Activated naive CD4-positive, alpha-beta T cell treated with anti-CD3 and anti-CD28 coated beads, Interleukin-2, amount 50 U/mL, for 72 hours (primary cell): ENCODE results near the gene F2RL3. TPM values are rescaled to one million over a fixed set of nuclear protein-coding genes. Genes with fewer than 3 reads are reported as not detected.
A peak's percentile ranks its signal among the peaks of the same experiment; 100 is the strongest.
"Not testable (repeated sequence)": the region's sequence is repeated elsewhere in the genome, so short reads cannot be mapped to it uniquely, and the experiment has no call there.

Experiments used
- ATAC-seq, 2 donors: fragments of 150-1000 bp; cut with Tn5 transposase; 2 replicates each; pipeline ENCODE4 v1.10.0; 2021; ENCODE audit warnings: mild to moderate bottlenecking in 2 of 2, moderate library complexity in 2 of 2
- DNase-seq, 2 donors: peaks; one replicate each; pipeline ENCODE4 v3.0.0; 2021 to 2022; ENCODE audit warnings: low spot score in 2 of 2
- H3K27ac Mint-ChIP-seq, 2 donors: one replicate each; pipeline ENCODE4 v1.8.0; 2022; ENCODE audit warnings: mild to moderate bottlenecking in 2 of 2, mixed read lengths in 2 of 2
- H3K36me3 Mint-ChIP-seq, 2 donors: one replicate each; pipeline ENCODE4 v1.8.0; 2022; ENCODE audit warnings: mixed read lengths in 2 of 2
- H3K9me3 Mint-ChIP-seq, 2 donors: one replicate each; pipeline ENCODE4 v1.8.0; 2022; ENCODE audit warnings: mixed read lengths in 2 of 2
- total RNA-seq, 2 donors: library from RNA; stranded (reverse); gene quantifications; one replicate each; pipeline ENCODE4 v1.2.3, GENCODE V29; 2022

Gene F2RL3
- total RNA-seq, 2 donors from 2014 or later = not detected

DNA sequence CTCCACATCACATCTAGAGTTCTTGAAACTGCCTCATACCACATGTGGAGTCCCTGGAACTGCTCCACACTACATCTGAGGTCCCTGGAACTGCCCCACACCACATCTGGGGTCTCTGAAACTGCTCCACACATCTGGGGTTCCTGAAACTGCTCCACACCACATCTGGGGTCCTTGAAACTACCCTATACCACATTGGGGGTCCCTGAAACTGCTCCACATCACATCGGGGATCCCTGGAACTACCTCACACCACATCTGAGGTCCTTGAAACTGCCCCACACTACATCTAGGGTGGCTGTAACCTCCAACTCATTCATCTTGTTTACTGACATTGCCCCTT is 33.8 kb downstream of the F2RL3 start:
- Mint-ChIP-seq H3K9me3 (peaks cover 16% of the 10 kb centered on the region in 2 donors), H3K36me3 (peaks cover 0 to 18% of the 10 kb centered on the region in 2 donors), H3K27ac (peak overlapping the region in 1 of 2 donors; percentile 67)
- ATAC-seq = no peak
- DNase-seq = no peak

GRCh38 chr19:16922949-16923348 is 34.1 kb downstream of the F2RL3 start:
- Mint-ChIP-seq H3K9me3 (peaks cover 16 to 19% of the 10 kb centered on the region in 2 donors), H3K36me3 (peaks cover 0 to 18% of the 10 kb centered on the region in 2 donors), H3K27ac (no peak overlapping the region)
- no peak for DNase-seq
- ATAC-seq = no peak

GRCh38 chr19:16927883-16928282 is 39.1 kb downstream of the F2RL3 start:
- H3K9me3 Mint-ChIP-seq = peaks cover 15 to 24% of the 10 kb centered on the region in 2 donors

GRCh38 chr19:16928351-16928750 is 39.6 kb downstream of the F2RL3 start:
- no peak for ATAC-seq
- peaks cover 15 to 18% of the 10 kb centered on the region in 2 donors for H3K36me3 Mint-ChIP-seq
- H3K27ac Mint-ChIP-seq = no peak overlapping the region
- DNase-seq = no peak
- peaks cover 16 to 27% of the 10 kb centered on the region in 2 donors for H3K9me3 Mint-ChIP-seq

More at GRCh38 chr19:16927883-16928282, 39.1 kb downstream of the F2RL3 start:
- DNase-seq (no peak), ATAC-seq (no peak)
- Mint-ChIP-seq H3K27ac (no peak overlapping the region), H3K36me3 (peaks cover 15 to 18% of the 10 kb centered on the region in 2 donors)

GRCh38 chr19:16928916-16929315 is 40.1 kb downstream of the F2RL3 start:
- DNase-seq (no peak), ATAC-seq (no peak)
- no peak overlapping the region for H3K27ac Mint-ChIP-seq
- peaks cover 15 to 18% of the 10 kb centered on the region in 2 donors for H3K36me3 Mint-ChIP-seq
- H3K9me3 Mint-ChIP-seq = peaks cover 21 to 33% of the 10 kb centered on the region in 2 donors

DNA sequence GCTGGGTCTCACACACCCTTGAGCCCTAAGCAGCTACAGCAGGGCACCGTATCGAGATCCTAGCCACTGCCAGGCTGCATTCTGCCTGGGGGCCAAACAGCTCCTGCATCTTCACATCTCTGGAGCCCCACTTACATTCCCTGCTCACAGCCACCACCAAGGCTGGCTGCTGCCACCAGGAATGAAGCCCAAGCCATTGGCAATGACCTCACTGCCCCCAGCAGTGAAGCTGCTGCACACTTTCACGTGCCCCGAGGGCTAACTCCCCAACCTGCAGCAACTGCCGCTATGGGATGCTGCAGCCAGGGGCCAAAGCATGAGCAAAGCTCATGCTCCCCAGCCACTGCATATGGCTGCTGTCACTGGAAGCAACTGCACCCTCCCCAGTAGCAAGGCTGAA is 42.0 kb downstream of the F2RL3 start:
- peaks cover 32 to 45% of the 10 kb centered on the region in 2 donors for H3K9me3 Mint-ChIP-seq
- H3K27ac Mint-ChIP-seq = no peak overlapping the region
- H3K36me3 Mint-ChIP-seq = peaks cover 17 to 23% of the 10 kb centered on the region in 2 donors
- DNase-seq (no peak), ATAC-seq (no peak)

- no peak overlapping the region for H3K27ac Mint-ChIP-seq
- H3K9me3 Mint-ChIP-seq = peaks cover 32 to 45% of the 10 kb centered on the region in 2 donors
- DNase-seq = no peak
- ATAC-seq = no peak
- H3K36me3 Mint-ChIP-seq = peaks cover 16 to 23% of the 10 kb centered on the region in 2 donors
Observed at GRCh38 chr19:16931306-16931705, 42.5 kb downstream of the F2RL3 start.

DNA sequence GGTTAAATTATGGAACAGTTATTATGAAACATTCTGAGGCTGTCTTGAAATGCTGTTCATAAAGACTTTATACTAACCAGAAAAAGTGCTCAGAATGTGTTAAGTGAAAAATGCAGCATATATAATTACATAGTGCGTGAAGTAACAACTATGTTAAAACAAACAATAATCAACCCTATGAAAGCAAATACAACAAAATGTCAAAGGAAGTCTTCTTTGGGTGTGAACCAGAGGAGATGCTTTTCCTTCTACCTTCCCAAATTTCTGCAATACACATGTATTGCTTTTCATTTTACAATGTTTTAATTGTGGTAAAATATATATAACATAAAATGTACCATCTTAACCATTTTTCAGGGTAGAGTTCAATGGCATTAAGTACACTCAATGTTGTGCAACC is 45.7 kb downstream of the F2RL3 start:
- Mint-ChIP-seq H3K27ac (no peak overlapping the region), H3K36me3 (peaks cover 7 to 18% of the 10 kb centered on the region in 2 donors), H3K9me3 (peaks cover 21 to 26% of the 10 kb centered on the region in 2 donors)
- DNase-seq (no peak), ATAC-seq (no peak)

DNA sequence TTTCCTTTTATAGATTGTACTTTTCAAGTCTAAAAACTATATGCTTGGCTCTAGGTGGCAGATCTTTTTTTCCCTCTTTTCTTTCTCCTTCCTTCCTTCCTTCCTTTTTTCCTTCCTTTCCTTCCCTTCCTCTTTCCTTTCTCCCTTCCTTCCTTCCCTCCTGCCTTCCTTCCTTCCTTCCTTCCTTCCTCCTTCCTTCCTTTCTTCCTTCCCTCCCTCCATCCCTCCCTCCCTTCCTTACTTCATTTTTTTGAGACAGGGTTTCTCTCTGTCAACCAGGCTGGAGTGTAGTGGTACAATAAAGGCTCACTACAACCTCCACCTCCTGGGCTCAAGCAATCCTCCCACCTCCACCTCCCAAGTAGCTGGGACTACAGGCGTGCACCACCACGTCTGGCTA is 48.1 kb downstream of the F2RL3 start:
- Mint-ChIP-seq H3K27ac (no peak overlapping the region), H3K9me3 (peaks cover 16 to 21% of the 10 kb centered on the region in 2 donors), H3K36me3 (peaks cover 7 to 13% of the 10 kb centered on the region in 2 donors)
- DNase-seq = no peak
- no peak for ATAC-seq

GRCh38 chr19:16937796-16938195 is 49.0 kb downstream of the F2RL3 start:
- H3K36me3 Mint-ChIP-seq, ATAC-seq, DNase-seq, H3K27ac Mint-ChIP-seq: not testable (repeated sequence)
- H3K9me3 Mint-ChIP-seq = peaks cover 16 to 21% of the 10 kb centered on the region in 2 donors

GRCh38 chr19:16938211-16938610 is 49.4 kb downstream of the F2RL3 start:
- H3K27ac Mint-ChIP-seq = no peak overlapping the region
- DNase-seq (no peak), ATAC-seq (no peak)
- H3K9me3 Mint-ChIP-seq = peaks cover 16 to 19% of the 10 kb centered on the region in 2 donors
- peaks cover 7 to 8% of the 10 kb centered on the region in 2 donors for H3K36me3 Mint-ChIP-seq

- not testable (repeated sequence) for H3K36me3 Mint-ChIP-seq, H3K9me3 Mint-ChIP-seq, ATAC-seq, DNase-seq, H3K27ac Mint-ChIP-seq
Observed at GRCh38 chr19:16940063-16940462, 51.3 kb downstream of the F2RL3 start.

DNA sequence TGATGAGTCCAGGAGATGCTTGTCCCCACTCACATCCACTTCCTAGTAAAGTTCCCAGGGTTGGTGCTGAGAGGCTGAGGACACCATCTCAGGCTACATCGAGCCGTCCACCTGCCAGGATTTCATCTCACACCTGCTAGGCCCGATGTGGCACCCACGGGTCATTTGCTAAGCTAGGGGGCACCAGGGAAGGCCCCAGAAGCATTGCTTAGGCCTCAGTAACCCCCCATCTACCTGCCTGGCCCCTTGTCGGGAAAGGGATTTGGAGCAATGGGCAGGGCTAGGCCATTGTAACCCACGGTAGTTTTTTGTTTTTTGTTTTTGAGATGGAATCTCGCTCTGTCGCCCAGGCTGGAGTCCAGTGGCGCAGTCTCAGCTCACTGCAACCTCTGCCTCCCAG is 51.8 kb downstream of the F2RL3 start:
- Mint-ChIP-seq H3K9me3 (no peaks in the 10 kb centered on the region), H3K27ac (no peak overlapping the region), H3K36me3 (peaks cover 0 to under 1% of the 10 kb centered on the region in 2 donors)
- no peak for ATAC-seq
- no peak for DNase-seq

Other genes with a start within 250 kb of the F2RL3 start
- gene SMIM7, start 228.9 kb upstream of the F2RL3 start, total RNA-seq = 10 to 100 TPM; 44.0 to 45.8 TPM
- 1 to 10 TPM; 1.6 to 2.5 TPM for gene TMEM38A, start 227.9 kb upstream of the F2RL3 start, total RNA-seq
- not detected for gene NWD1, start 169.2 kb upstream of the F2RL3 start, total RNA-seq
- 10 to 100 TPM; 31.6 to 31.8 TPM for gene SIN3B, start 59.6 kb upstream of the F2RL3 start, total RNA-seq
- under 1 TPM; 0.19 to 0.75 TPM for gene CPAMD8, start 137.8 kb downstream of the F2RL3 start, total RNA-seq
- 10 to 100 TPM; 31.6 to 57.1 TPM for gene HAUS8, start 186.5 kb downstream of the F2RL3 start, total RNA-seq
- 100 to 1,000 TPM; 112 to 142 TPM for gene MYO9B, start 186.8 kb downstream of the F2RL3 start, total RNA-seq